HG02571 (cell line): Measurements from ENCODE around the gene HOMER2.
A peak's percentile ranks its signal among the peaks of the same experiment; 100 is the strongest.

Experiments
- ATAC-seq: cut with Tn5 transposase; IDR thresholded peaks from one replicate; pipeline ENCODE4 v1.9.1; 2021; ENCODE audit warnings: mild to moderate bottlenecking, moderate library complexity; ENCODE audit not compliant: unreplicated experiment

The HOMER2 gene

DNA sequence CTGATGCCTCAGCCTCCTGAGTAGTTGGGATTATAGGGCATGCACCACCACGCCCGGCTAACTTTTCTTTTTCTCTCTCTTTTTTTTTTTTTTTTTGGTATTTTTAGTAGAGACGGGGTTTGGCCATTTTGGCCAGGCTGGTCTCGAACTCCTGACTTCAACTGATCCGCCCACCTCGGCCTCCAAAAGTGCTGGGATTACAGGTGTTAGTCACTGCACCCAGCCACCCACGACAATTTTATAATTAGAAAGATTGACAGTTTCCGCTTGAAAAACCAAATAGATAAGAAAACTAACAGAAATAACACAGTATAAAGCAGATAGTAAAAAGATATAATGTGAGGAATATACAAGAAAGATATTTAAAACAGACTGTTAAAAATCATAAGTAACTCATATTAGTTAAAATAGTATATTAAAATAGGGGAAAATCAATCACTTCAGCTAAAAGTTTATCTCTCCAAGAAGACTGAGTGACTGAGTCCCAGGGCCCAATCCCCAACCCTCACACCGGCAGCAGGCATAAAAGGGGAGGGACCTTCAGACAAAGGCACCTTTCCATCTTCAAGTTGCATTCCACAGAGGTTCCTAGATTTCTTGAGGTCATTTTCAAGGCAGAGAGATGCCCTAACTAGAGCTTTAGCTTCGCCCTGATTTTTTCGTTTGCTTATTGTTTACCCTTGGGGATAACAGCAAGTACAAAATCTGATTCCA, 144.4 kb downstream of the HOMER2 start:
- no peak for ATAC-seq

DNA sequence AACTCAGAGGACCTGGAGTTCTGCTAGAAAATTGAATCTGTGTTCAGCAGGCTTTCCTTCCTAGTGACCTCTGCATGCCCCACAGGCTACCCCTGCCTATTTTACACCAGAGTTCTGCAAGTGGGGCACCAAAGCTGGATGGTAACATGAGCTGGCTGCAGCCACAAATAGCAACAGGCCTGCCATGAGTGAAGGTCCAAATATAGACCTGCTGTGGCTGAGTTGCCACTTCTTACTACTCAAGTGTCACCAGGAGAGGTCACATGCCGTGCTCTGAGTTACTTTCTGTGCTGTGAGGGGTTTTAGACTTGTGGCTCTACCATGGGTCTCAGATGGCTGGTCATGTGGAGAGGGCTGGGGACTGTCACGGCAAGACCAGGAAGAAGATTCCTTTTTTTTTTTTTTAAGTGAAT, 146.5 kb downstream of the HOMER2 start, which contains the start of gene FSD2:
FSD2 (minus strand) TSS at position 76 of the 413 bp plus-strand sequence. CDS start 18,679 bp downstream, outside the sequence.
- ATAC-seq: peak; percentile 34

GRCh38 chr15:82804575-82804949, 148.0 kb downstream of the HOMER2 start:
- ATAC-seq: no peak

DNA sequence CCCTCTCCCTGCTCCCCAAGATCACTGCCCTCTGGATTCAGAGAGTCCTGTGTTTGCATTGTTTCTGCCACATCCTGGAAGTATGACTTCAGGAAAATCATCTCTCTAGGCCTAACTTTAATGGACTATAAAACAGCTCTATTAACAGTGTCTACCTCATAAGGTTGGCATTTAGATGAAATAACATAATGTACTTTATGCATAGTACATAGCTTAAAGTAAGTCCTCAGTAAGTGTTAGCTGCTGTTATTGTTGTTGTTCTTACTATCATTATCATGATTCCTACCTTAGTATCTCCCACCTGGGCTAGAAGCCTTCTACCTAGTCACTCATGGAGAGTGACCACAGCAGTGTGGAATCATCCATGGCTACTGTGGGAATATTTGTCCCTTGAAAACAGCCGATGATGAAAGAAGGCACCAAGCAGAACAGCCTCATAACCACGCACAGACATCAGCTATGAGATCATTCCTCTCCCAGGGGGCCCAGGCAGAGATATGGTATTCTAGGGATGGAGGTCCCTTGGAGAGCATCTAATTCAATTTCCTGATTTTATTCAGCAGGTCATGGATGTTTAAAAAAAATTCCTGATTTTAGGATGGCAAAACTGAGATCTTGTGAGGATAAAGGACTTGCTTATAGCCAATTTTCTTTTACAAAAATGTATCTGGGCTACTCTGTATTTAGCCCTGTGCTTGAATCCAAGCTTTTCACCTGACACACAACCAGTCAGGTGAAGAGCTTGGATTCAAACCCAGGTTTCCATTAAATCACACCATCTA, 148.5 kb downstream of the HOMER2 start:
- ATAC-seq: no peak

GRCh38 chr15:82802497-82802896, 150.0 kb downstream of the HOMER2 start:
- ATAC-seq: no peak

- no peak for ATAC-seq
Measured at GRCh38 chr15:82799183-82799841, 153.2 kb downstream of the HOMER2 start.
